Nephron progenitor cell (in vitro differentiated cells): Measurements from ENCODE around the gene TPM1.

ENCODE experiments used
- DNase-seq: peaks from one replicate; pipeline ENCODE4 v3.0.0; 2021
- H3K27ac Mint-ChIP-seq: 2 replicates; pipeline ENCODE4 v1.8.0; 2021; ENCODE audit warnings: mild to moderate bottlenecking, moderate library complexity, mixed read lengths
- H3K27me3 Mint-ChIP-seq: 2 replicates; pipeline ENCODE4 v1.8.0; 2021; ENCODE audit warnings: mild to moderate bottlenecking, low read depth, mixed read lengths; ENCODE audit not compliant: poor library complexity
- H3K36me3 Mint-ChIP-seq: 2 replicates; pipeline ENCODE4 v1.8.0; 2021; ENCODE audit warnings: low read depth, mixed read lengths
- H3K4me1 Mint-ChIP-seq: 2 replicates; pipeline ENCODE4 v1.8.0; 2021; ENCODE audit warnings: mixed read lengths
- H3K4me3 Mint-ChIP-seq: 2 replicates; pipeline ENCODE4 v1.8.0; 2021; ENCODE audit warnings: mild to moderate bottlenecking, moderate library complexity, mixed read lengths
- H3K9me3 Mint-ChIP-seq: 2 replicates; pipeline ENCODE4 v1.8.0; 2021; ENCODE audit warnings: mild to moderate bottlenecking, moderate library complexity, mixed read lengths
- TF ChIP-seq, protein P1 (sequence below): fragments of 200-600 bp; sonication (generic); IDR thresholded peaks from 2 replicates; pipeline ENCODE4 v1.5.0; 2021; ENCODE audit warnings: antibody characterized with exemption

Gene TPM1

DNA sequence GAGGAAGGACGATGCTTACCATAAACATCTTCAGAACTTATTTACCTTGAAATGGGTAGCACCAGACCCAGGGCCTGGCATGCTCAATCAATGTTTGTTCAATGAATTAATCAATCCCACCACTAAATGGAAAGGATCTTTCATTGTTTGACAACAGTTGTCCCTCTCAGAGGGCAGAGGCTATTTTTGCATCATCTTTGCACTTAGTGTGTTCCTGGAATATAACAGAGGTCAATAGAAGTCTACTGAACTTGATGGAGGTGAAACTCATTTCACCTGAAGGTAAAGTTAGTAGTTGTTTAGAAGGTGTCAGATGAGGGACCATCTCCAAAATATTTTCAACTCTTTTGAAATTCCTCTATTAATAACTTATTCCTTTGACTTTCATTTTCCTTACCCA is 42.3 kb downstream of the TPM1 start:
- peaks cover 74% of the 10 kb centered on the region for H3K4me1 Mint-ChIP-seq
- H3K27ac Mint-ChIP-seq = no peak overlapping the region

DNA sequence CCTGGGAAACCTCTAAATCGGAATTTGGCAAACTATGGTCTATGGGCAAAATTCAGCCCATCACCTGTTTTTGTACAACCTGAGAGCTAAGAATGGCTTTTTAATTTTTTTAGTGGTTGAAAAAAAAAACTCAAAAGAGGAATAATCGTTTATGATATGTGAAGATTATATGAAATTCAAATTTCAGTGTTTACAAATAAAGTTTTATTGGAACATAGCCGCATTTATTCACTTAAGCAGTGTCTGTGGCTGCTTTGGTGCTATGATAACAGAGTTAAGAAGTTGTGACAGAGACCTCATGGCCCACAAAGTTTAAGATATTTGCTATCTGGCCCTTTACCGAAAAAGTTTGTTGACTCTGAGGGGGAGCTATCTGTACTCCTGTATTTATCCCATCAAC is 42.7 kb downstream of the TPM1 start:
- Mint-ChIP-seq H3K36me3 (no peaks in the 10 kb centered on the region), H3K27me3 (no peaks in the 10 kb centered on the region), H3K4me3 (no peak overlapping the region), H3K27ac (no peak overlapping the region), H3K4me1 (peaks cover 74% of the 10 kb centered on the region), H3K9me3 (no peaks in the 10 kb centered on the region)
- TF ChIP-seq, protein P1, sequence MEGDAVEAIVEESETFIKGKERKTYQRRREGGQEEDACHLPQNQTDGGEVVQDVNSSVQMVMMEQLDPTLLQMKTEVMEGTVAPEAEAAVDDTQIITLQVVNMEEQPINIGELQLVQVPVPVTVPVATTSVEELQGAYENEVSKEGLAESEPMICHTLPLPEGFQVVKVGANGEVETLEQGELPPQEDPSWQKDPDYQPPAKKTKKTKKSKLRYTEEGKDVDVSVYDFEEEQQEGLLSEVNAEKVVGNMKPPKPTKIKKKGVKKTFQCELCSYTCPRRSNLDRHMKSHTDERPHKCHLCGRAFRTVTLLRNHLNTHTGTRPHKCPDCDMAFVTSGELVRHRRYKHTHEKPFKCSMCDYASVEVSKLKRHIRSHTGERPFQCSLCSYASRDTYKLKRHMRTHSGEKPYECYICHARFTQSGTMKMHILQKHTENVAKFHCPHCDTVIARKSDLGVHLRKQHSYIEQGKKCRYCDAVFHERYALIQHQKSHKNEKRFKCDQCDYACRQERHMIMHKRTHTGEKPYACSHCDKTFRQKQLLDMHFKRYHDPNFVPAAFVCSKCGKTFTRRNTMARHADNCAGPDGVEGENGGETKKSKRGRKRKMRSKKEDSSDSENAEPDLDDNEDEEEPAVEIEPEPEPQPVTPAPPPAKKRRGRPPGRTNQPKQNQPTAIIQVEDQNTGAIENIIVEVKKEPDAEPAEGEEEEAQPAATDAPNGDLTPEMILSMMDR = no peak
- no peak for DNase-seq

More for the DNA sequence above, 42.3 kb downstream of the TPM1 start:
- no peaks in the 10 kb centered on the region for H3K9me3 Mint-ChIP-seq
- no peak overlapping the region for H3K4me3 Mint-ChIP-seq
- DNase-seq = no peak
- no peaks in the 10 kb centered on the region for H3K36me3 Mint-ChIP-seq
- TF ChIP-seq, protein P1 = no peak
- H3K27me3 Mint-ChIP-seq = no peaks in the 10 kb centered on the region

DNA sequence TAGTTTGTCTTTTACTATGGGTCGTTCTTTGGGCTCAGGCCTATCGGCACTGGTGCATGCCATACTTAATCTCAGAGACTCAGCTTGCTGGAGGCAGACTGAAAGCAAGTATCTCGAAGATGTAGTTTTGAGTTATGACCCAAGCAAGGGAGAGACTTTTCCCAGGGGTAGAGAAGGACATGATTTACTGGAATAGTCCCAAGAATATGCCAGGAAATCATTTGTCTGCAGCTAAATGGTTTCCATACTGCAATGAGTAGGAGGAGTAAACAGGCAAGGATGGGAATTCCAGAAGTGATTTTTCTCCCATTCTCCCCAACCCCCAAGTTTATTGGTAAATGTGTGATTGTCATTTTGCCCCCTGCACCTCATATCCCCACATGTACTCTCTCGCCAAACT is 43.7 kb downstream of the TPM1 start:
- Mint-ChIP-seq H3K27me3 (no peaks in the 10 kb centered on the region), H3K9me3 (no peaks in the 10 kb centered on the region), H3K4me3 (no peak overlapping the region), H3K27ac (peak overlapping the region; percentile 43), H3K36me3 (no peaks in the 10 kb centered on the region), H3K4me1 (peaks cover 76% of the 10 kb centered on the region)
- TF ChIP-seq, protein P1 = no peak
- no peak for DNase-seq

DNA sequence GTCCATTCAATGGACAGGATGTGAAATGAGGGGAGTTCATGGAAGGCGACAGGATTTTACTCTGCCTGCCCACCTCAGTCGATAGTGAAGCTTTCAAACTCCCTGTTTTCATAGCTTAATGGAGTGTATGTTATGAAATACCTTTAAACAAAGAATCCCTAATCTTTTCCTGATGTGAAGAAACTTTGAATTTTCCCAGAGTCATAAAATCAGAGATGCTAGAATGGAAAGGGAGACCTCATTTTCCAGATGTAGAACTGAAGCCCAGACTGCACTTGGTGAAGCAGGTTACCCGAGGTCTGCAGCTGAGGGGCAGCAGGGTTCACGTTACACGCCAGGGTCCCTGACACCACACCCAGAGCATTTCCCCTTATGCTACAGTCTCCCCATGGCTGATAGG is 44.4 kb downstream of the TPM1 start:
- TF ChIP-seq, protein P1 = no peak
- Mint-ChIP-seq H3K4me1 (peaks cover 72% of the 10 kb centered on the region), H3K27ac (peak overlapping the region; percentile 74), H3K4me3 (no peak overlapping the region), H3K27me3 (no peaks in the 10 kb centered on the region), H3K36me3 (no peaks in the 10 kb centered on the region), H3K9me3 (no peaks in the 10 kb centered on the region)
- no peak for DNase-seq

DNA sequence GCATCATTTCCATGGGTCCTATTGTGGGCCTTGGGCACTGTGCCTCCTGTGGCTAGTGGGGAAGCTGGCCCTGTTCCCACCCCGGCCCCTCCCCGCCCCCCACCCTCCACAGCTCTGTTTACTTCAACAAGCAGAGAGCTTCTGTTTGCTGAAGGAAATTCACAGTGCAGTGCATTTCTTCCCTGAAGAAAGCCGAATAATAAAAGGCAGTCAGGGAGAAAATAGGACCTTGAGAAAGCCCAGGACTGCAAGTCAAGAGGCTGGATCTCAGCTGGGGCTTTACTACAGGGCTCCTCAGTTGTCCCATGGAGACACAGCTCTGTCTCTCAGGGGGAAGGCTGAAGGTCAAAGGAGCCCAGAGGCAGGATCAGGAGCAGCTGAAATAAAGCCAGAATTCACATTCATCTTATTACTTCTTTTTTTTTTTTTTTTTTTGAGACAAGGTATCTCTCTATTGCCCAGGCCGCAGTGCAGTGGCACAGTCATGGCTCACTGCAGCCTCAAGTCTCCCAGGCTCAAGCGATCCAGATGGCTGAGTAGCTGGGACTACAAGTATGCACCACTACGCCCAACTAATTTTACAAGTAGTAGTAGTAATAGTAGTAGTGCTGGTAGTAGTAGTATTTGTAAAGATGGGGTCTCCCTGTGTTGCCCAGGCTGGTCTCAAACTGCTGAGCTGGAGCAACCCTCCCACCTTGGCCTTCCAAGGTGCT is 46.1 kb downstream of the TPM1 start:
- no peak for DNase-seq

More for the DNA sequence above, 46.1 kb downstream of the TPM1 start:
- peak overlapping the region; percentile 52 for H3K27ac Mint-ChIP-seq
- no peaks in the 10 kb centered on the region for H3K27me3 Mint-ChIP-seq
- TF ChIP-seq, protein P1 = no peak
- H3K9me3 Mint-ChIP-seq = no peaks in the 10 kb centered on the region
- H3K4me3 Mint-ChIP-seq = no peak overlapping the region
- peaks cover 58% of the 10 kb centered on the region for H3K4me1 Mint-ChIP-seq
- H3K36me3 Mint-ChIP-seq = no peaks in the 10 kb centered on the region
